ENCODE measurements around the gene ZNF264. TPM values are rescaled to one million over a fixed set of nuclear protein-coding genes. Genes with fewer than 3 reads are reported as not detected.

ZNF264 gene
- total RNA-seq, 1 donor from 2014 or later: 46.1 TPM

GRCh38 chr19:57239982-57240310 is 48.6 kb downstream of the ZNF264 start:
- TF ChIP-seq CTCF (IDR thresholded peaks at IDR 0.05; ENCODE audit: insufficient read depth, low read length, severe bottlenecking): no peak
- FAIRE-seq (no peak), DNase-seq (ENCODE audit: low read depth) (no peak)
- H3K4me3 ChIP-seq (ENCODE audit: low read depth, low read length): peak overlapping the region; percentile 94
- H3K36me3 ChIP-seq (ENCODE audit: control insufficient read depth, insufficient read depth, low read length): peaks cover 6% of the 10 kb centered on the region
- H3K27me3 ChIP-seq (ENCODE audit: control insufficient read depth, insufficient read depth, low read length): no peaks in the 10 kb centered on the region

- no peaks in the 10 kb centered on the region for H3K27me3 ChIP-seq (ENCODE audit: control insufficient read depth, insufficient read depth, low read length)
- peak; percentile 32 for TF ChIP-seq CTCF (IDR thresholded peaks at IDR 0.05; ENCODE audit: insufficient read depth, low read length, severe bottlenecking)
- peaks cover 6% of the 10 kb centered on the region for H3K36me3 ChIP-seq (ENCODE audit: control insufficient read depth, insufficient read depth, low read length)
- DNase-seq (ENCODE audit: low read depth): peak; percentile 85
- H3K4me3 ChIP-seq (ENCODE audit: low read depth, low read length): peak within 1 kb of the TSS; percentile 94
- FAIRE-seq: no peak
These were observed 49.2 kb downstream of the ZNF264 start, which contains the start of gene ZNF805 for GRCh38 chr19:57240311-57241090. Gene ZNF805 (plus strand): TSS chr19:57240632. CDS start chr19:57240892, 260 bp downstream.

- Histone ChIP-seq H3K36me3 (ENCODE audit: control insufficient read depth, insufficient read depth, low read length) (peaks cover 8% of the 10 kb centered on the region), H3K27me3 (ENCODE audit: control insufficient read depth, insufficient read depth, low read length) (no peaks in the 10 kb centered on the region), H3K4me3 (ENCODE audit: low read depth, low read length) (peak overlapping the region; percentile 94)
- peak; percentile 23 for DNase-seq (ENCODE audit: low read depth)
- TF ChIP-seq CTCF (IDR thresholded peaks at IDR 0.05; ENCODE audit: insufficient read depth, low read length, severe bottlenecking): no peak
- peak; percentile 60 for FAIRE-seq
These were observed 49.9 kb downstream of the ZNF264 start for GRCh38 chr19:57241176-57241575.

GRCh38 chr19:57242821-57243220 is 51.5 kb downstream of the ZNF264 start:
- FAIRE-seq (no peak), DNase-seq (ENCODE audit: low read depth) (no peak)
- no peak for TF ChIP-seq CTCF (IDR thresholded peaks at IDR 0.05; ENCODE audit: insufficient read depth, low read length, severe bottlenecking)
- no peaks in the 10 kb centered on the region for H3K27me3 ChIP-seq (ENCODE audit: control insufficient read depth, insufficient read depth, low read length)
- peaks cover 13% of the 10 kb centered on the region for H3K36me3 ChIP-seq (ENCODE audit: control insufficient read depth, insufficient read depth, low read length)
- no peak overlapping the region for H3K4me3 ChIP-seq (ENCODE audit: low read depth, low read length)

- FAIRE-seq (no peak), DNase-seq (ENCODE audit: low read depth) (no peak)
- H3K4me3 ChIP-seq (ENCODE audit: low read depth, low read length): no peak overlapping the region
- TF ChIP-seq CTCF (IDR thresholded peaks at IDR 0.05; ENCODE audit: insufficient read depth, low read length, severe bottlenecking): no peak
- peaks cover 16% of the 10 kb centered on the region for H3K36me3 ChIP-seq (ENCODE audit: control insufficient read depth, insufficient read depth, low read length)
- H3K27me3 ChIP-seq (ENCODE audit: control insufficient read depth, insufficient read depth, low read length): no peaks in the 10 kb centered on the region
These were observed 53.2 kb downstream of the ZNF264 start for GRCh38 chr19:57244513-57244912.

GRCh38 chr19:57245066-57245465 is 53.8 kb downstream of the ZNF264 start:
- Histone ChIP-seq H3K4me3 (ENCODE audit: low read depth, low read length) (no peak overlapping the region), H3K36me3 (ENCODE audit: control insufficient read depth, insufficient read depth, low read length) (peaks cover 16% of the 10 kb centered on the region), H3K27me3 (ENCODE audit: control insufficient read depth, insufficient read depth, low read length) (no peaks in the 10 kb centered on the region)
- DNase-seq (ENCODE audit: low read depth): no peak
- no peak for TF ChIP-seq CTCF (IDR thresholded peaks at IDR 0.05; ENCODE audit: insufficient read depth, low read length, severe bottlenecking)
- FAIRE-seq: no peak
